ENCODE results near the gene TCF19.
"Not testable (repeated sequence)": the region's sequence is repeated elsewhere in the genome, so short reads cannot be mapped to it uniquely, and the experiment has no call there.

TCF19 gene

GRCh38 chr6:31196251-31197022 lies 38.0 kb downstream of the TCF19 start:
- in situ Hi-C loops (cut with MboI; ENCODE audit: low pct_unique_long_range_greater_than_20kb, low sequenced_read_pairs): not testable (repeated sequence)

DNA sequence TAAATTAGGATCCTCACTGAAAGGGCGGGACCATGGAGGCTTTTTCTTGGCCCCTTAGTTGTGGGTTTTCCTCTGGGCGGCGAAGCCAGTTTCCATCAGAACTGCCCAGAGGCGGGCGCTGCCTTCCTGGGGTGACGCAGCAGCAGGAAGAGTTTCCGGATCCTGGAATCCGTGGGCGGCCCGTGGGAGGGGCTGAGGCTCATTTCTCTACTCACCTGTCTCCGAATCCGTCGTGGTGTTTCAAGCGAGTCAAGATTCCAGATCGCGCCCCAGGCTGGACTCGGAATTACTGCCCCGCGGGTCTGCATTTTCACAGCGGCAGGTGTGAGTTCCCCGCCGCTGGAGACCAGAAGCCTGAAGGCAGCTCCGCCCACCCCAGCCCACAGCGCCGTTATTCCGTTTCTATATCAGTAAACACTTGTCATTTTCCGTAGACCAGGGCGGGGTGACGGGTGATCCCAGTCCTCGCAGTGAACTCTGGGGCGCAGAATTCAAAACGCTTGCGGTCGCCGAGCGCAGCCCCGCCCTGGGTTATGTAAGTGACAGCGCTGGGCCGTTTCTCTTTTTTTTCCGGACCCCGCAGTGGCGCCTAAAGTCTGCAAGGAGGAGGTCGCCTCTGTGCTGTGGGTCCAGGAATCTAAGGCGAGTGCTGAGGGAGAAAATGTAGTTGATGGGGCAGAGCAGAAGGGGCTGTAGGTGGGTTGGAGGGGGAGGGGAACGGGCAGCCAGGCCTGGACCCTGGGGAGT lies 39.3 kb downstream of the TCF19 start:
- DNase-seq: peak; percentile 95
- in situ Hi-C loops (cut with MboI; ENCODE audit: low pct_unique_long_range_greater_than_20kb, low sequenced_read_pairs): no loop called here

More at GRCh38 chr6:31196251-31197022, 38.0 kb downstream of the TCF19 start:
- not testable (repeated sequence) for DNase-seq

DNA sequence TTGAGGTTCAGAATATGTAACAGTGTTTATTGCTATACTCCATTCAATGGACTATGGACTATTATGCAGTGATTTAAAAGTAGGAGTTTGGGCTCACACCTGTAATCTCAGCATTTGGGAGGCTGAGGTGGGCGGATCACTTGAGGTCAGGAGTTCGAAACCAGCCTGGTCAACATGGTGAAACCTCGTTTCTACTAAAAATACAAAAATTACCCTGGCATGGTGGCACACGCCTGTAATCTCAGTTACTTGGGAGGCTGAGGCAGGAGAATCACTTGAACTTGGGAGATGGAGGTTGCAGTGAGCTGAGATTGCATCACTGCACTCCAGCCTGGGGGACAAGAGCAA lies 40.7 kb downstream of the TCF19 start:
- in situ Hi-C loops (cut with MboI; ENCODE audit: low pct_unique_long_range_greater_than_20kb, low sequenced_read_pairs); DNase-seq: not testable (repeated sequence)

DNA sequence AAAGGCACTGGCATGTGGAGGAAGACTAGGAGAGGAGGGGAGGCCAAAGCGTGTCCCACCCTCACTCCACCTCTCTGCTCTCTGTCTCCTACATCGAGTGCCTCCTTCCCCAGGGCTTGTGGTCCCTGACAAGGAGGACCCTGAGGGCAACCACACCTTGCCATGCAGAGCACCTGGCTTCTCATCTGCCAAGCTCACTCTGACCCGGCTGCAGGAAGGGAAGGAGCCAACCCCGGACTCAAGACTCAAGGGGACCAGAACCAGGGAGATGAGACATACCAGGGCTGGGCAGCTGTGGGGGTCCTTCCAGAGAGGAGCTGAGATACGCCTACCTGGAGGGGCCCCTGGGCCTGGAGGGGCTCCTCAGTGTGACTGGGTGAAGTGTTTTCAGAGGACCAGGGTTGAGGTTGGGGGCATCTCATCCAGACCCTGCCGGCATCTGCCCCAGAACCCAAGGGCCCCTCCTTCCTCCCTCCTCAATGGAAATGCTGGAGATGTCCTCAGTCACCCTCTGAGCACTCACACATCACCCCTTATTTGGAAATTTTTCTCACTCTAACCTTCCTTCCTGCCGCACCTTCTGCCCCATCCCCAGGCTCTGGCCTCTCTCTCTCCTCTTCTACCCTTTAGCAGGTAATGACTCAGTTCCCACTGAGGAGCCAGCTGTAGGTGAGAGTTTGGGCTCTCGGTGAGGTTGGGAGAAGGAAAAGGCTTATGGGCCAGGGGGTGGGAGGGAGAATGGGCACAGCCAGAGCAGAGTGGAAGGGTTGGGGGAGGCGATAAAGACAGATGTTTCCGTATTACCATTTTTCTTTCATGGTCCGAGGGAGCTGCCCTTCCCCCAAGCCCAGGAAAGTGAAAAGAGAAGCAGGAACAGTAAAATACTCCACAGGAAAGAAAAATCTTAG lies 44.1 kb downstream of the TCF19 start:
- DNase-seq: peak; percentile 68
- in situ Hi-C loops (cut with MboI; ENCODE audit: low pct_unique_long_range_greater_than_20kb, low sequenced_read_pairs): no loop called here

DNA sequence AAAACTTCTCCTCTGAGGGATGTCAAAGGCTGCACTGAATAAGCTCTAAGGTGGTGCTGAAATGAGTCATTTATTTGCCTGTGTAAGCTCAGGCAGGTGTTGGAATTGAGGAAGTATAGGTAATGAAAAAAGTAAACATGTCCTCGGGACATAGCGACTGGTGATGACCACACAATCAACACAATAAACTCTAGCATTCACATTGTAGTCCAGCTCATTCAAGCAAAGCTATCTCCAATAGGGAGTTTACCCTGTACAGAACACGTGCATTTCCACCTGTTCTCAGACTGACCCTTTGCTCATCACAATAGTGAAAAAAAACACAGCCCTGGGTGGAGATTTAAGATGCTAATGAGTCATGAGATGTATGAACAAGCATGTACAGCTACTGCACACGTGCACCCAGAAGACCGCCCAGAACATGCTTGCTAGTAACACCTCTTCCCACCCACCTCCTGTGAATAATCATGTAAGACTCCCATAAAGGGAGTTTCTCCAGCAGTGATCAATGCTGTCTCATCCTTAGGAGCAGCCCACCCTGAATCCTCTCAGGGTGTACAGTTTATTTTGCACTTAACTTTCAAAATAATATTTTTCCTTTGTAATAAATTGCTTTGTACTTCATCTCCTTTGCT lies 45.1 kb downstream of the TCF19 start:
- DNase-seq: no peak
- in situ Hi-C loops (cut with MboI; ENCODE audit: low pct_unique_long_range_greater_than_20kb, low sequenced_read_pairs): no loop called here

DNA sequence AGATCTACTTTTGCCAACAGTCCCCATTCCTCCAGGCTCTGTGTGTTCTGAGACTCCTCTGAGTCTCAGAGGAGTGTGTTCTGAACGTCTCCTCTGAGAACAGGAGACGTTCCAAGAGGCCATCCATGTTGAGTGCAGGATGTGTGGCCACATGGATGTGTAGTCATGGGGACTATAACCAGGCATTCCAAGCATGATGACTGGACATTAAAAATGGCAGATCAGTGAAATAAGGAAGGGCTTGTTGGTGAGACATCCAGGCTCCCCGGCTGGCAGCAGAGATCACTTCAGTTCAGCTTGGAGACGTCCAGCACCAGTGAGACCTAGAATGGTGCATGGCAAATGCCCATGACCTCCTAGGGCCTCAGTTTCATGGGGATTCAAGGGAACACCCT lies 46.4 kb downstream of the TCF19 start:
- no peak for DNase-seq
- in situ Hi-C loops (cut with MboI; ENCODE audit: low pct_unique_long_range_greater_than_20kb, low sequenced_read_pairs): no loop called here

- no peak for DNase-seq
- in situ Hi-C loops (cut with MboI; ENCODE audit: low pct_unique_long_range_greater_than_20kb, low sequenced_read_pairs): no loop called here
Observed at GRCh38 chr6:31205638-31206037, 47.2 kb downstream of the TCF19 start.

GRCh38 chr6:31208506-31208905 lies 50.1 kb downstream of the TCF19 start:
- DNase-seq: no peak
- in situ Hi-C loops (cut with MboI; ENCODE audit: low pct_unique_long_range_greater_than_20kb, low sequenced_read_pairs): no loop called here

DNA sequence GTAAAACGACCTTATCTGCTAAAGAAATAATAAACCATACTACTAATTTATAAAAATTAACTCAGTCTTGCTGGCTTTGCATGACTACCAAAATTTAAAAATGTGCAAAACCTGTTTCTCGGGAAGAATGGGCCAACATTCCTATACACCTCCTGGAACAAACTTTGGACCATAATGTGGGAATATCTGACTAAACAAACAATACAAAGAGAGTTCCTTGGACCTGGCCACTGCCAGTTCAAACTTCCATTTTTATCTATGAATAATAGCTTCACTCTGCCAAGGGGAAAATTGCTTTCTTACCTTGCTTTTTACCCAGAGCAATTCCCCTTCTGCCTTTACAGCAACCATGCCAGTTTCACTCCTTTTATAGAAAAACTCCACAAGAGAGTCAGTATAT lies 50.7 kb downstream of the TCF19 start:
- in situ Hi-C loops (cut with MboI; ENCODE audit: low pct_unique_long_range_greater_than_20kb, low sequenced_read_pairs): no loop called here
- no peak for DNase-seq

GRCh38 chr6:31210123-31210522 lies 51.7 kb downstream of the TCF19 start:
- in situ Hi-C loops (cut with MboI; ENCODE audit: low pct_unique_long_range_greater_than_20kb, low sequenced_read_pairs): no loop called here
- no peak for DNase-seq

DNA sequence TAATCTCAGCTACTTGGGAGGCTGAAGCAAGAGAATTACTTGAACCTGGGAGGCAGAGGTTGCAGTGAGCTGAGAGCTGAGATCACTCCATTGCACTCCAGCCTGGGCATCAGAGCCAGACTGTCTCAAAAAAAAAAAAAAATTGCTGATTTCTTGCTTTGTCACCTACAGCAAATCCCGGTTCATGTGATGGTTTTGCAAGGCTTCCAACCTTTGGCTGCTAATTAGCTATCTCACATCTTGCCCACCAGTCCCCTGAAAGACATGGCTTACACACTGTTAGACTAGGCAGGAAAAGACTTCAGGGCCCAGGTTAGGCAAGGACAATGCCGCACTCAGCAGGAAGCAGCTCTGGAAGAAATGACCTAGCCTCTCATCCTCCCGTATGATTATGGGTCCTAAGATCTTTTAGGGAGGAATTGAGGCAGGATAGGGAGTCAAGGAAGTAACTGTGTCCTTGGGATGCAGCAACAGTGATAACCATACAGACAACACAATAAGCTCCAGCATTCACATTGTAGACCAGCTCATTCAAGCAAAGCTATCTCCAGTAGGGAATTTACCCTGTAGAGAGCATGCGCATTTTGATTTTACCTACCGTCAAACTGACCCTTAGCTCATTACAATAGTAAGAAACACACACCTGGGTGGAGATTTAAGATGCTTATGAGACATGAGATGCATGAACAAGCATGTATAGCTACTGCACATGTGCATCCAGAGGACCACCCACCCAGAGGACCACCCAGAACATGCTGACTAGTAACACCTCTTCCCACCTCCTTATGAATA lies 52.5 kb downstream of the TCF19 start:
- in situ Hi-C loops (cut with MboI; ENCODE audit: low pct_unique_long_range_greater_than_20kb, low sequenced_read_pairs): no loop called here
- no peak for DNase-seq

All from KBM-7 (cell line).